ENCODE results near the gene EPSTI1.

DNA sequence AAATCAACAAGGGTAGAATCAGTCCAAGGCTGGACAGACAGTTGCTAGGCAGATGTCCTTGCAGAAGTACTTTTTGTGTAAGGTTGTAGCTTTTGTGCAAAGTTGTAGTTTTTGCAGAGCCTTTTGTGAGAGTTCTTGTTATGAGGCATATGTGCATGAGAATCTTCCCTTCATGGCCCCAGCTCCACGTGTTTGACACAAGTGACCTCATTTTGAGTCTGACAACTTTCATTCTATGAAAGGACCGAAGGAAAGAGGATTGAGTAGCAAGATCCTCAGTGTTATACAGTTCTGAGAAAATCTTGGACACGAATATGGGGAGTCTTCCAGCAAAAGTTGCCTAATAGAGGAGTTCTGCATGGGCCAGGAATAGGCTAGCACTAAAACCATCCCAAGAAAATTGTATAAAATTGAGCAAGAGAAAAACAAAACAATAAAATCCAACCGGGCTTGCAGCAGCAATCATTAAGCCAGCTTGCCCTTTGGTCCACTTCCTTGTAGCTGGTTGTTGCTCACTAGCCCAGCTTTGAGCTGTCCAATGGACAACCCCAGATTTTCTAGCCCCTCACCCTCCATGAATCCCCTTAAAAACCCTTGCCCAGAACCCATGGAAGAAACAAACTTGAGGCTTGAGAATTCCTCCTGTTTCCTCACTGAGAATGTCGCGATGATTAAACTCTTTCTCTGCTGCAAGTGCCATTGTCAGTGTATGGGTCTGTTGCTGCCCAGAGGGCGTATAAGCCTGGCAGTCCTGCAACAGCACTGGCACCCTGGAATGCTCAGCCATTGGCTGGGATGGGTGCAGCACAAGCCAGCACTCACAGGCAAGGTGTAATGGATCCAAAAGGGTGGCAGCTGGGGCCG is 6.5 kb downstream of the EPSTI1 start:
- no peak for TF ChIP-seq POLR2AphosphoS5 (IDR thresholded peaks at IDR 0.05)
- TF ChIP-seq, protein P1, sequence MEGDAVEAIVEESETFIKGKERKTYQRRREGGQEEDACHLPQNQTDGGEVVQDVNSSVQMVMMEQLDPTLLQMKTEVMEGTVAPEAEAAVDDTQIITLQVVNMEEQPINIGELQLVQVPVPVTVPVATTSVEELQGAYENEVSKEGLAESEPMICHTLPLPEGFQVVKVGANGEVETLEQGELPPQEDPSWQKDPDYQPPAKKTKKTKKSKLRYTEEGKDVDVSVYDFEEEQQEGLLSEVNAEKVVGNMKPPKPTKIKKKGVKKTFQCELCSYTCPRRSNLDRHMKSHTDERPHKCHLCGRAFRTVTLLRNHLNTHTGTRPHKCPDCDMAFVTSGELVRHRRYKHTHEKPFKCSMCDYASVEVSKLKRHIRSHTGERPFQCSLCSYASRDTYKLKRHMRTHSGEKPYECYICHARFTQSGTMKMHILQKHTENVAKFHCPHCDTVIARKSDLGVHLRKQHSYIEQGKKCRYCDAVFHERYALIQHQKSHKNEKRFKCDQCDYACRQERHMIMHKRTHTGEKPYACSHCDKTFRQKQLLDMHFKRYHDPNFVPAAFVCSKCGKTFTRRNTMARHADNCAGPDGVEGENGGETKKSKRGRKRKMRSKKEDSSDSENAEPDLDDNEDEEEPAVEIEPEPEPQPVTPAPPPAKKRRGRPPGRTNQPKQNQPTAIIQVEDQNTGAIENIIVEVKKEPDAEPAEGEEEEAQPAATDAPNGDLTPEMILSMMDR (IDR thresholded peaks at IDR 0.05) = no peak
- no peak for TF ChIP-seq POLR2A (IDR thresholded peaks at IDR 0.05)
- TF ChIP-seq EP300 (IDR thresholded peaks at IDR 0.05) = no peak
